ENCODE data around the gene CNOT1. TPM values are rescaled to one million over a fixed set of nuclear protein-coding genes. Genes with fewer than 3 reads are reported as not detected.
"Not testable (repeated sequence)": the region's sequence is repeated elsewhere in the genome, so short reads cannot be mapped to it uniquely, and the experiment has no call there.

The CNOT1 gene
- total RNA-seq, 1 donor from 2014 or later: 213 TPM

GRCh38 chr16:58579587-58579986 is 50.0 kb downstream of the CNOT1 start:
- no peaks in the 10 kb centered on the region for H3K27me3 Mint-ChIP-seq (ENCODE audit: low read depth)
- no peak for DNase-seq (ENCODE audit: low spot score in 2 of 2, unreplicated experiment in 2 of 2)
- no peaks in the 10 kb centered on the region for H3K9me3 Mint-ChIP-seq
- H3K4me1 Mint-ChIP-seq: no peaks in the 10 kb centered on the region
- peak overlapping the region; percentile 9 for H3K27ac Mint-ChIP-seq
- TF ChIP-seq, protein P1, sequence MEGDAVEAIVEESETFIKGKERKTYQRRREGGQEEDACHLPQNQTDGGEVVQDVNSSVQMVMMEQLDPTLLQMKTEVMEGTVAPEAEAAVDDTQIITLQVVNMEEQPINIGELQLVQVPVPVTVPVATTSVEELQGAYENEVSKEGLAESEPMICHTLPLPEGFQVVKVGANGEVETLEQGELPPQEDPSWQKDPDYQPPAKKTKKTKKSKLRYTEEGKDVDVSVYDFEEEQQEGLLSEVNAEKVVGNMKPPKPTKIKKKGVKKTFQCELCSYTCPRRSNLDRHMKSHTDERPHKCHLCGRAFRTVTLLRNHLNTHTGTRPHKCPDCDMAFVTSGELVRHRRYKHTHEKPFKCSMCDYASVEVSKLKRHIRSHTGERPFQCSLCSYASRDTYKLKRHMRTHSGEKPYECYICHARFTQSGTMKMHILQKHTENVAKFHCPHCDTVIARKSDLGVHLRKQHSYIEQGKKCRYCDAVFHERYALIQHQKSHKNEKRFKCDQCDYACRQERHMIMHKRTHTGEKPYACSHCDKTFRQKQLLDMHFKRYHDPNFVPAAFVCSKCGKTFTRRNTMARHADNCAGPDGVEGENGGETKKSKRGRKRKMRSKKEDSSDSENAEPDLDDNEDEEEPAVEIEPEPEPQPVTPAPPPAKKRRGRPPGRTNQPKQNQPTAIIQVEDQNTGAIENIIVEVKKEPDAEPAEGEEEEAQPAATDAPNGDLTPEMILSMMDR (IDR thresholded peaks at IDR 0.05; ENCODE audit: unreplicated experiment): no peak
- H3K36me3 Mint-ChIP-seq: peaks cover 55% of the 10 kb centered on the region
- H3K4me3 Mint-ChIP-seq: no peak overlapping the region

GRCh38 chr16:58578642-58579041 is 51.0 kb downstream of the CNOT1 start:
- TF ChIP-seq, protein P1 (IDR thresholded peaks at IDR 0.05; ENCODE audit: unreplicated experiment): no peak
- no peaks in the 10 kb centered on the region for H3K9me3 Mint-ChIP-seq
- no peaks in the 10 kb centered on the region for H3K4me1 Mint-ChIP-seq
- no peak overlapping the region for H3K4me3 Mint-ChIP-seq
- no peak overlapping the region for H3K27ac Mint-ChIP-seq
- H3K36me3 Mint-ChIP-seq: peaks cover 65% of the 10 kb centered on the region
- H3K27me3 Mint-ChIP-seq (ENCODE audit: low read depth): no peaks in the 10 kb centered on the region
- DNase-seq (ENCODE audit: low spot score in 2 of 2, unreplicated experiment in 2 of 2): no peak

DNA sequence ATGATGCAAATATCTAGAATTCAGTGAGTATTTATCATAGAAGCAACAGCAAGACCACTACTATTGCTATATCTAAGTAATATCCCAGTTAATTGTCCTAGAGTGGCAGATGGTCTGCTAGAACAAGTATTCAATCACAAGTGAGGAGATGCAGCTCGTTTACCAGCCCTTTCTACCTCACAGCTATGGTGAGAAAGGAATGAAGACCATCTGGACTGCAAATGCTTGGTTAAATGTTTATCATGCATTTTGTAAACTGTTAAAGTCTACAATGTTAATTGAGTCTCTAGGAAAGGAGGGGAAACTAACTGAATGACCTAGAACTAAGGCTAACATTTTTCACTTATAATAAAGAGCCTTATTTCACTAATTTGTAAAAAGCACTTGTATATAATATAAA is 52.5 kb downstream of the CNOT1 start:
- no peaks in the 10 kb centered on the region for H3K27me3 Mint-ChIP-seq (ENCODE audit: low read depth)
- TF ChIP-seq, protein P1 (IDR thresholded peaks at IDR 0.05; ENCODE audit: unreplicated experiment): no peak

DNA sequence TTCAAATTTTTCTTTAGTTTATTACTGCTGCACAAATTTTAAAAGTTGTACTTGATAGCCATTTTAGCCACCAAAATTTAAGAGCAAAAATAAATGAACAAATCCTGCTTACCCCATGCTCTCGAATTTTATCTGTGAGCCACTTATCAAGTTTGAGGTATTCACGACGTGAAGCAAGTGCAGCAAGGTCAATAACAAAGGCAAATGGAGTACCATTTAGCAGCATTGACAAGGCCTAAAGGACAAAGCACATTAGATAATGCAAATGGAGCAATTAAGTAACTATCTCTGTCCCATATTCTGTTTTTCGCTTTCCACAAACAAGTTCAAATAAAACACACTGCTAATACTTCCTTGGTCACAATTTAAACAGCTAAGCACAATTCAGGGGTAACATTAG is 54.7 kb downstream of the CNOT1 start:
- no peaks in the 10 kb centered on the region for H3K9me3 Mint-ChIP-seq
- TF ChIP-seq, protein P1 (IDR thresholded peaks at IDR 0.05; ENCODE audit: unreplicated experiment): no peak
- no peak for DNase-seq (ENCODE audit: low spot score in 2 of 2, unreplicated experiment in 2 of 2)
- H3K4me3 Mint-ChIP-seq: no peak overlapping the region
- peaks cover 58% of the 10 kb centered on the region for H3K36me3 Mint-ChIP-seq
- no peaks in the 10 kb centered on the region for H3K4me1 Mint-ChIP-seq
- no peak overlapping the region for H3K27ac Mint-ChIP-seq
- no peaks in the 10 kb centered on the region for H3K27me3 Mint-ChIP-seq (ENCODE audit: low read depth)

More for the DNA sequence above, 52.5 kb downstream of the CNOT1 start:
- Mint-ChIP-seq H3K9me3 (no peaks in the 10 kb centered on the region), H3K27ac (no peak overlapping the region), H3K4me1 (no peaks in the 10 kb centered on the region), H3K4me3 (no peak overlapping the region), H3K36me3 (peaks cover 57% of the 10 kb centered on the region)
- no peak for DNase-seq (ENCODE audit: low spot score in 2 of 2, unreplicated experiment in 2 of 2)

GRCh38 chr16:58565697-58566096 is 63.9 kb downstream of the CNOT1 start:
- DNase-seq (ENCODE audit: low spot score in 2 of 2, unreplicated experiment in 2 of 2); H3K4me3 Mint-ChIP-seq; H3K27ac Mint-ChIP-seq; H3K27me3 Mint-ChIP-seq (ENCODE audit: low read depth); H3K4me1 Mint-ChIP-seq; H3K9me3 Mint-ChIP-seq: not testable (repeated sequence)
- peaks cover 50% of the 10 kb centered on the region for H3K36me3 Mint-ChIP-seq

GRCh38 chr16:58563775-58564174 is 65.9 kb downstream of the CNOT1 start:
- Mint-ChIP-seq H3K27ac (no peak overlapping the region), H3K4me3 (no peak overlapping the region), H3K9me3 (peaks cover 2% of the 10 kb centered on the region), H3K36me3 (peaks cover 39% of the 10 kb centered on the region), H3K4me1 (no peaks in the 10 kb centered on the region), H3K27me3 (ENCODE audit: low read depth) (no peaks in the 10 kb centered on the region)
- TF ChIP-seq, protein P1 (IDR thresholded peaks at IDR 0.05; ENCODE audit: unreplicated experiment): no peak
- no peak for DNase-seq (ENCODE audit: low spot score in 2 of 2, unreplicated experiment in 2 of 2)

Data from mesothelial cell of epicardium (in vitro differentiated cells).